CD4-positive, alpha-beta T cell treated with Interleukin-15 for 1 hour (primary cell): ENCODE results near the gene SURF1.
"Not testable (repeated sequence)": the region's sequence is repeated elsewhere in the genome, so short reads cannot be mapped to it uniquely, and the experiment has no call there.

Experiments used
- DNase-seq: peaks from one replicate; pipeline ENCODE4 v3.0.0-alpha.2; 2020

The SURF1 gene

DNA sequence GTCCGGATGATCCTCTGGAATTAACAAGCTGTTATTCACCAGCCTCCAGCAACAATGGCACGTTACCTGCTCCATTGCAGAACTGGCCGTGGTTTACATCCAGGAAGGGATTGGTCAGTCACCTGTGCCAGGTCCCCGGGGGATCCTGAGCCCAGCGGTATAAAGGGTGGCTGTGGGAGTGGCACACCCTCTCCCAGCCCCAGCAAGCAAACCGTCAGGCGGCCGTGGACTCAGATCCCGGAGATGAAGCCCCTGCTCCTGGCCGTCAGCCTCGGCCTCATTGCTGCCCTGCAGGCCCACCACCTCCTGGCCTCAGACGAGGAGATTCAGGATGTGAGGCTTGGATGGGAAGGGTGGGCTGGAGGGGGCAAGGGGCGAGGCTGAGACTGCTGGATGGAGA is 38.7 kb downstream of the SURF1 start:
- not testable (repeated sequence) for DNase-seq

DNA sequence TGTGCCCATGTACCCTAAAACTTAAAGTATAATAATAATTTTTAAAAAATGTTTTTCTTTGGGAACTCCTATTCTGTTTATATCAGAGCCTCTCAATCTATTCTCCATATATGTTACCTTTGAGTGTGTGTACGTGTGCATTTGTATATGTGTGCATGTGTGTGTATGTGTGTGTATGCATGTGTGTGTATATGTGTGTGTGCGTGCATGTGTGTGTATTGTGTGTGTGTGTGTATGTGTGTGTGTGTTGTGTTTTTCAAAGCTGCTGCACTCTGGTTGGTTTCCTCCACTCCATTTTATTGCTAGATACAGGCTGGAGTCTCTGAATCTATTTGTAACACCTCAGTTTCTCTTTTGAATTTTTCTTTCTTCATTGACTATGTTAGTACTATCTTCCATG is 40.3 kb downstream of the SURF1 start:
- no peak for DNase-seq

DNA sequence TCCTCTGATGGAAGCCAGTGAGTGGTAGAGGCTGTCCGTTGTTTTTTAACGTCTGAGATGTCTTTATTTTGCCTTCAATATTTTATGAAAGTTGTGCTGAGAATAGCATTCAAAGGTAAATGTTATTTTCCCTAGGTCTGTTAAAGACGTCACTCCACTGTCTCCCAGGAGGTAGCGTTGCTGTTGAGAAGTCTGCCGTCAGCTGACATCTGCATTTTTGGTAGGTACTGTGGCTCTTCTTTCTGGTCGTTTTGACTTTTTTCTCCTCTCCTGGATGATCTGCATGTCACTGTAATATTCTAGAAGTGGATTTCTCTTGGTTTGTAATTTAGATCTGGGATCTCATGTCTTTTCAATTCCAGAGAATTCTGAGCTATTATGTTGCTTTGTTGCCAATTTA is 46.7 kb downstream of the SURF1 start:
- no peak for DNase-seq

DNA sequence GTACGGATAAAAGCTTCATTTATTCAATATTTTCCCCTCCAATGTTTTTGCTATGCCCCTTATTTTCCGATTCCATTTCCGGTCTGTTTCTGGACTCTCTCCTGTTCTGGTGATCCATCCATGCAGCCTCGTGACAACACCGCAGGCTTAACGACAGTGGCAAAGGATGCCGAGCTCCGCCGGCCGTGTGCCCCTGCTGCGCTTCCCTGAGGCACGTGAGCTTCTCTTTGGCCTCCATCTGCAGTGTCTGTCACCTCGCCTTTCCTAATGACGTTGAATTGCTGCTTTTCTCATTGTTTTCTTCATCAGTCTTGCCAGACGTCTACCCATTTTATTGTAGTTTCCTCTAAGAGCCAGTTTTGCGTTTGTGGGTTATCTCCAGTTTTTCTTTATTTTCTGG is 49.0 kb downstream of the SURF1 start:
- DNase-seq = no peak

DNA sequence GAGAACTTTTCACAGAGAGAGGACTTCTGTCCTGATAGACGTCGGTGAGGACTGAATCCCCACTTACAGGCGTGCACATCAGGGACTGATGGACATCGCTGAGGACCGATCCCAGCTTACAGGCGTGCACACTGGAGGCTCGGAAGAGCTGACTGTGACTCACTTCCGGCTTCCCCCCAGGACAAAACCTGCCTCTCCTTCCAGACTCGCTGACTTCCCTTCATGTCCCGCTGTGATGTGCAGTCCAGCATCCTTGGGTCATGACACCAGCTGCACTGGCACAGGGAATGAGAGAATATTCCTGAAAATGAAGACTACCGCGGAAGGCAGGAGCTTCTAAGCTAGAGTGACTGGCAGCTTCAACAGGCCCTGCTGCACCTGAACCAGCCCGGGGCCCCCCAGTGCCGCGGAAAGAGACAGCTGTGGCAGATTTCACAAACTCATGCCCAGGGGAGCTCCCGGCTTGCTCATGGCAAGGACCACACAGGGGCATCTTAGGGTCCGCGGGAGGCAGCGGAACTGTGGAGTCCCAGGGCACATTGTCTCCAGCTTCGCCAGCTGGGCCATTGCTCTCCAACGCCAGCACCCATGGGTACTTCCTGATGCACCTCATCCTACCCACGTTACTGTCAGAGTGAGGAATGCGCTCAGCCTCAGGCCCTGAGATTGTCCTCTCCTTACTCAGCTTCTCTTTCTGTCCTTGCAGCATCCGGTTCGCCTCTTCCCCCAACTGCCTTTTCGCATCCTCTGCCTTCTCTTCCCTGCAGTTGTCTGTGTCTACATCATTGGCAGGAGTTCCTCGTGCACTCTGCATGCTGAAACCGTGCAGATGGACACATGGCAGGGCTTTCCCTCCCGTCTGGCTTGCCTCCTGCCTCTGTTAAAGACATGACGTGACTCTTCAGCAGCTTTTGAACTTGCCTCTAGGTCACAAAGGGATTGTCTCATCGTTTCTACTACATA is 49.8 kb downstream of the SURF1 start:
- no peak for DNase-seq

DNA sequence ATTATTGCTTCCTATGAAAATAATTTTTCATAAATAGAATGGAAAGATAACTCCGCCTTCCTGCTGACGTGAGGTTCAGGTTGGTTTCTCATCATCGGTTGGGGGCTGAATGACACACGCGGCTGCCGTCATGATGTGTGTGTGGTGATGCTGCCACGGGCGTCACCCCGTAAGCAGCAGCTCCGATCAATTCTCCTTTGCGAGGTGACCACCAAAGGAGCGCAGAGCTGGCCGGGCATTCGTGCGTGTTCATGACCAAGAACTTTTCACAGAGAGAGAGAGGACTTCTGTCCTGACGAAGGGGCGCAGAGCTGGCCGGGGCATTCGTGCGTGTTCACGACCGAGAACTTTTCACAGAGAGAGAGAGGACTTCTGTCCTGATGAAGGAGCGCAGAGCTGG is 50.6 kb downstream of the SURF1 start:
- no peak for DNase-seq

DNA sequence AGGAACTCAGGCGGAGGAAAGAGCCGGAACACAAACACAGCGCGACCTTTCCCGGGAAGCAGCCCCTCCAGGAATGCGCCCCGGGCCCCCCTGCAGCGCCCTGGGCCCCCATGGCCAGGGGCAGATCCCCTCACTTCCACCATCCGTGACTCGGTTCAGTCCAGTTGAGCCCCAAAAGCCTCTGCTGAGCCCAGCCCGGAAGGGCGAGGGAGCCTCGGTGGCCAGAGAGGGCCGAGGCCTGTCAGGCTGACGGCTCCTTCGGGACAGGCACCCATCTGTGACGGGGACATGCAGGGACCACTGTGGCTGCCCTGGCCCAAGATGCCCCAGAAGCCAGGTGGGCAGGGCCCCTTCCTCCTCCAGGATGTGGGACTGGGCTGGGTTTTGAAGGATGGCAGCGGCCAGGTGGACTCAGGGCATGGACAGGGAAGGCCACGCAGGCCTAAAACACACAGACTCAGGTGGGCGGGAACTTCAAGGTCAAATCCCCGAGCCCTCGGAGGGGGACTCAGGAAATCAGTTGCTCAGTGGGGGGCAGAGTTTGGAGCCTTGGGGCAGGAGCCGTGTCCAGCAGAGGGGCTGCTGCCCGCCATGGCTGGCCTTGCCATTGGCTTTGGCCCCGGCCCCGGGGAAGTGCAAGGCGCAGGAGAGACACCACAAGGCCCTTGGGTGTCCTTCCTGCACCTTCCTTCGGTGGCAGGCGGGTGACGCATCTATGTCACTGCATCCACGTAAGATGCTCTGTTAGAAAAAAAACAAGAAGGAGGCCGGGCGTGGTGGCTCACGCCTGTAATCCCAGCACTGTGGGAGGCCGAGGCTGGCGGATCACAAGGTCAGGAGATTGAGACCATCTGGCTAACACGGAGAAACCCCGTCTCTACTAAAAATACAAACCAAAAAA is 51.6 kb downstream of the SURF1 start:
- no peak for DNase-seq

DNA sequence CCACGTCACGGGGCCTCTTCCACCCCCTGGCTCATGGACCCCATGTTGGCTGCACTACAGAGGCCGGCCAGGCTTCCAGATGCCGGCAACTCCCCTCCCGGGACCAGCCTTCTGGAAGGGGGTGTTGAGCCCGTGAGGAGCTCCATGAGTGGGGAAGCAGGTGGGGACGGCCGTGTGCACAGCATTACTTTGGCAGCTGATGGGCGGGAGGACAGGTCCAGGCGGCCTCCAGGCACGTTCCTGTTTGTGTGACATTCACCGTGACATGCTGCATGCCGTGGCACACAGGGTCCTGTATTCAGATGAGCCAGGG is 52.2 kb downstream of the SURF1 start:
- no peak for DNase-seq

DNA sequence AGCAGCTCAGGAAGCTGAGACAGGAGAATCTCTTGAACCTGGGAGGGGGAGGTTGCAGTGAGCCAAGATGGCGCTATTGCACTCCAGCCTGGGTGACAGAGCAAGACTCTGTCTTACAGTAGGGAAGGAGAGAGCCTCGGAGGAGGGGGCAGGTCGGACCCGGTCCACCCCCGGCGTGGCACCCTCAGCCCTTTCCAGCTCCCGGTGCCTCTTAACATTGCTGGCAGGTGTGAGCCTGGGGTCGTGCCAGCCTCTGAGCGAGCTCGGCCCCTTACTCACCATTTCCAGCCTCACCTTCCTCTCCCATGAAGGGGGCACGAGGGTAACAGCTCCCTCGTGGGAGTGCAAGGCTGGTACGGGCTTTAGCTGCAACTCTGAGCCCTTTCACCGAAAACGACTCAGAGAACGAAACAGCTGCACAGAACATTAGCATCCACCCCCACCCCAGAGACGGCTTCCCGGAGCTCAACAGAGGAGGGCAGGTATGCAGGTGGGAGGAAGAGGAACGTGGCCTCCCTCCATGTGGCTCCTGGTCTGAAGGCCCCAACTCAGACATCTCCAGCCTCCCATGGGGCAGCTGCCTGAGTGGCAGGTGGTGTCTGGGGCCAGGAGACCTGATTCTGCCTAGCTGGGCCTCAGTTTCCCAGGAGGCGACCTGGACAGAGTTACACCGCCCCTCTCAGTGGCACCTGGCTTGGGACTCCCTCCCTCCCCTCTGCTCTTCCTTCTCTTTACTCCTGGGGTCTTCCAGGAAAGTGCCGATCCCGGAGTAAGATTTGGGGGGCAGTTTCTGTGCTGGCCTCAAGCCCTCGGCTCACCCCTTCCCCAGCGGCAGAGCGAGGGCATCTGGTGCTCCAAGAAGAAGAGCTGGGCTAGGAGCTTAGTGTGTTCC is 52.8 kb downstream of the SURF1 start:
- DNase-seq = no peak
